ENCODE results near the gene BMPR1A.

BMPR1A gene

DNA sequence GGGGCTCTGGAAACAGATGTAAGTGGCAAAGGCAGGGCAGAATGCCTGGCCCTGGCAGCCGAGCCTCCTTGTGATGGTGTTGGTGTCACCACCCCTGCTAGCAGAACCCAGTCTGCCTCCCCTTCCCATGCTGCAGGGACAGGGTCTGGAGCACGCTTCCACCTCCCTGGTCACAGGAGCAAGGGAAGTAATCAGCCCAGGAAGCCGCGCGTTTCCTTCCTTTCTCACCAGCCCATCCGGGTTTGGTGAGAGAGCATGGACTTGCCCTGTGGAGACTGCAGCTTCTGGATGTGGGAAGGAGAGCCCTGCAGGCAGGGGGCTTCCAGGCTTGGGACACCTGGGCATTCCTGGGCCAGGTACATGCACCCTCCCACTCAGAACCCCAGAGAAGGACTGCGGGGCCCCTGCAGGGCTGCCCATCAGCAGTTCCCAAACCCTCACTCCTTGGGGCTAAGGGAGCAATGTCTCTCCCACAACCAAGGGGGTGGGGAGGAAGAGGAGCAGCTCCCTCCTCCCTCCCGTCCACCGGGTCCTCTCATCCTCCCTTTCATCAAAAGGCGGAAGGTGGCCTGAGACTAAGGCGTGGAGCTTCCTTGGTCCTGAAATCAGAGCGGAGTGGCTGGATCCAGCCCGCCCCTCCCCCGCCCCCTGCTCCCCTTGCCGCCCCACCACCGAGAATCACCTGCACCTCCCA is 199.2 kb downstream of the BMPR1A start:
- no peak for DNase-seq (ENCODE audit: low read depth in 2 of 2)

GRCh38 chr10:86956195-86956847 is 199.9 kb downstream of the BMPR1A start:
- no peak for DNase-seq (ENCODE audit: low read depth in 2 of 2)

- DNase-seq (ENCODE audit: low read depth in 2 of 2): no peak
Measured at GRCh38 chr10:86956848-86957448, 200.5 kb downstream of the BMPR1A start.

DNA sequence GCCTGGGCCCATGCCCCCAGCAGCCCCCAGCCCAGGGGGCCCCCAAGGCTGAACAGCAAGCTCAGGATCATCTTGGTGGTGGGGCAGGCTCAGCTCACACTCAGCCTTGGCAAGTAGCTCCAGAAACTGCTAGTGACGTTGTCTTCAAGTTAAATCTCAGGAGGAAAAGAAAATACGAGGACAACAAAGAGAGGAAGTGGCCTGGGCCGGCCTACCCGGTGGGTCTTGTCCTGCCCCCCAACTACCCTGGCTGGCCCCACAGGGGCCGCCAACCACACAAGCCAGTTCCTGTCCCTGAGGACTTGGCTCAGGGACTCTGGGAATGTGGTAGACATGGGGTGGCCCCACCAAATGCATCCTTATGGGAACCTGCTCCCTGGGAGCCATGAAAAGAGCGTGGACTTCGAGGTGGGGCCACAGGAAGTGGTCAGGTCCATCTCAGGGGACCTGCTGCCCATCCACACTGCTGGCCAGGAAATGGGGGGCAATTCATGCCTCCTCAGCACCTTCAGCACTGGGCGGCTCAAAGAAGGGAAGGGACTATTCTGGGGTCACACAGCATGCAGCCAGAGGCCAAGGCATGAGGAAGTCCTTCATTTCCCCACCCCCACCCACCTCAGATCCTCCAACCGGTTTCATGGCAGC is 201.2 kb downstream of the BMPR1A start, which contains the start of gene MMRN2:
MMRN2 (minus strand) TSS at position 145 of the 645 bp plus-strand sequence; CDS start at position 71, 74 bp downstream.
- DNase-seq (ENCODE audit: low read depth in 2 of 2): no peak

- DNase-seq (ENCODE audit: low read depth in 2 of 2): no peak
Measured at GRCh38 chr10:86958116-86958900, 201.9 kb downstream of the BMPR1A start, which contains the start of gene SNCG. Gene SNCG (plus strand): TSS chr10:86958599. CDS start chr10:86958698, 99 bp downstream.

- no peak for DNase-seq (ENCODE audit: low read depth in 2 of 2)
Measured at GRCh38 chr10:86958901-86959736, 202.7 kb downstream of the BMPR1A start.

GRCh38 chr10:86959737-86960002 is 203.3 kb downstream of the BMPR1A start:
- DNase-seq (ENCODE audit: low read depth in 2 of 2): no peak

- peak in 1 of 2 donors; percentile 30 for DNase-seq (ENCODE audit: low read depth in 2 of 2)
Measured at GRCh38 chr10:86960003-86960862, 203.8 kb downstream of the BMPR1A start.

DNA sequence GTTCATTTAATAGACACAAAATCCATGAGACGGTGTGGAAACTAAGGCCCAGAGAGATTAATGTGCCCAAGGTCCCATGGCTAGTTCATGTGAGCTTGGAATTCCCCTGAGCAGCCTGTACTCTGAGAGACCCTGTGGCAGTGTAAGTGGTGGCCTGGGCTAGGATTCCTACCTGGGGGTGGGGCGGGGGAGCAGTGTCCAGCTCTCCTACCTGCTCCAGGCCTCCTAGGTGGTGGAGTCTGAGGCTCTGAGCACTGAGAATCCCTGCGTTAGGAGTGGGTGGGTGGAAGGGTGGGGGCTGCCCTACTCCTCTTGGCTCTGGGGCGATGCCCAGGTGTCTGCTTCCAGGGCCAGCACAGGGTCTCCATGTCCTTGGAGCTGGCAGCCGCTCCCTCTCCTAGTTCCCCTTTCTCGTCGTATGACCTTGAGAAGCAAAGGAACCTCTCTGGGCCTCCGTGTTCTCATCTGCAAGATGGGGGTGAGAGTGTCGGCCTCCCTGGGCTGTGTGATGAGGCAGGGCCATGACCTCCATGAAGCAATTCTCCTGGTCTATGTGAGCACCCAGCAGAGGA is 204.5 kb downstream of the BMPR1A start:
- DNase-seq (ENCODE audit: low read depth in 2 of 2): no peak

GRCh38 chr10:86961481-86962091 is 205.2 kb downstream of the BMPR1A start:
- no peak for DNase-seq (ENCODE audit: low read depth in 2 of 2)

- DNase-seq (ENCODE audit: low read depth in 2 of 2): no peak
Measured at GRCh38 chr10:86962136-86962980, 205.9 kb downstream of the BMPR1A start.

DNA sequence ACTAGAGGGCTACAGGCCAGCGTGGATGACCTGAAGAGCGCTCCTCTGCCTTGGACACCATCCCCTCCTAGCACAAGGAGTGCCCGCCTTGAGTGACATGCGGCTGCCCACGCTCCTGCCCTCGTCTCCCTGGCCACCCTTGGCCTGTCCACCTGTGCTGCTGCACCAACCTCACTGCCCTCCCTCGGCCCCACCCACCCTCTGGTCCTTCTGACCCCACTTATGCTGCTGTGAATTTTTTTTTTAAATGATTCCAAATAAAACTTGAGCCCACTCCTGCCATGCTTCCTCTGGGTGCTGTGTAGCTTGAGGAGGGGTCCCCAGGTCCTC is 206.5 kb downstream of the BMPR1A start:
- no peak for DNase-seq (ENCODE audit: low read depth in 2 of 2)

GRCh38 chr10:86963341-86963919 is 207.0 kb downstream of the BMPR1A start:
- no peak for DNase-seq (ENCODE audit: low read depth in 2 of 2)

GRCh38 chr10:86964061-86964846 is 207.8 kb downstream of the BMPR1A start:
- DNase-seq (ENCODE audit: low read depth in 2 of 2): no peak

- DNase-seq (ENCODE audit: low read depth in 2 of 2): no peak
Measured at GRCh38 chr10:86964847-86965190, 208.4 kb downstream of the BMPR1A start.

- no peak for DNase-seq (ENCODE audit: low read depth in 2 of 2)
Measured at GRCh38 chr10:86965986-86966654, 209.7 kb downstream of the BMPR1A start.

- DNase-seq (ENCODE audit: low read depth in 2 of 2): no peak
Measured at GRCh38 chr10:86967481-86967941, 211.1 kb downstream of the BMPR1A start.
